Measurements from ENCODE around the gene MUC2.

MUC2 gene

DNA sequence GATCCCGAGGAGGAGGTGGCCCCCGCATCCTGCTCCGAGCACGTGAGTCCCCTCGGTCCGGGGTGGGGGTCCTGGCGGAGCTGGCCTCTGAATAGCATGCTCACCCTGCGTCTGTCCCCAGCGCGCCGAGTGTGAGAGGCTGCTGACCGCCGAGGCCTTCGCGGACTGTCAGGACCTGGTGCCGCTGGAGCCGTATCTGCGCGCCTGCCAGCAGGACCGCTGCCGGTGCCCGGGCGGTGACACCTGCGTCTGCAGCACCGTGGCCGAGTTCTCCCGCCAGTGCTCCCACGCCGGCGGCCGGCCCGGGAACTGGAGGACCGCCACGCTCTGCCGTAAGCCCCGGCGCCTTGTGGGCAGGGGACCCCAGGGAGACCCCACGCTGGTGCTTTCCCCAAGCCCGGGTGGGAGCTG is 3.5 kb downstream of the MUC2 start:
- no peak overlapping the region for H3K4me3 ChIP-seq (ENCODE audit: low read length, poor library complexity, severe bottlenecking)
- H3K27me3 ChIP-seq (ENCODE audit: insufficient read depth, low read length, poor library complexity, severe bottlenecking) = no peaks in the 10 kb centered on the region
- H3K4me2 ChIP-seq (ENCODE audit: low read depth, low read length, poor library complexity, severe bottlenecking) = no peak overlapping the region
- H3K9me3 ChIP-seq (ENCODE audit: insufficient read depth, low read depth, low read length) = no peaks in the 10 kb centered on the region; the same call in 1 of the 2 replicates
- H3F3A ChIP-seq (ENCODE audit: low read depth) = no peaks in the 10 kb centered on the region
- TF ChIP-seq, protein P1, sequence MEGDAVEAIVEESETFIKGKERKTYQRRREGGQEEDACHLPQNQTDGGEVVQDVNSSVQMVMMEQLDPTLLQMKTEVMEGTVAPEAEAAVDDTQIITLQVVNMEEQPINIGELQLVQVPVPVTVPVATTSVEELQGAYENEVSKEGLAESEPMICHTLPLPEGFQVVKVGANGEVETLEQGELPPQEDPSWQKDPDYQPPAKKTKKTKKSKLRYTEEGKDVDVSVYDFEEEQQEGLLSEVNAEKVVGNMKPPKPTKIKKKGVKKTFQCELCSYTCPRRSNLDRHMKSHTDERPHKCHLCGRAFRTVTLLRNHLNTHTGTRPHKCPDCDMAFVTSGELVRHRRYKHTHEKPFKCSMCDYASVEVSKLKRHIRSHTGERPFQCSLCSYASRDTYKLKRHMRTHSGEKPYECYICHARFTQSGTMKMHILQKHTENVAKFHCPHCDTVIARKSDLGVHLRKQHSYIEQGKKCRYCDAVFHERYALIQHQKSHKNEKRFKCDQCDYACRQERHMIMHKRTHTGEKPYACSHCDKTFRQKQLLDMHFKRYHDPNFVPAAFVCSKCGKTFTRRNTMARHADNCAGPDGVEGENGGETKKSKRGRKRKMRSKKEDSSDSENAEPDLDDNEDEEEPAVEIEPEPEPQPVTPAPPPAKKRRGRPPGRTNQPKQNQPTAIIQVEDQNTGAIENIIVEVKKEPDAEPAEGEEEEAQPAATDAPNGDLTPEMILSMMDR (conservative IDR thresholded peaks at IDR 0.05; ENCODE audit: low read length) = no peak
- no peak for TF ChIP-seq EZH2phosphoT487 (IDR thresholded peaks at IDR 0.05; ENCODE audit: borderline replicate concordance)
- H2AFZ ChIP-seq (ENCODE audit: low read length) = no peak overlapping the region
- no peaks in the 10 kb centered on the region for H3K4me1 ChIP-seq (ENCODE audit: insufficient read depth, low read length, poor library complexity, severe bottlenecking)
- no peaks in the 10 kb centered on the region for H4K20me1 ChIP-seq (ENCODE audit: insufficient read depth, low read length, poor library complexity, severe bottlenecking)
- no peaks in the 10 kb centered on the region for H3K79me2 ChIP-seq (ENCODE audit: insufficient read depth, low read length)
- no peak overlapping the region for H3K9ac ChIP-seq (ENCODE audit: low read depth, low read length, poor library complexity, severe bottlenecking)
- no peaks in the 10 kb centered on the region for H3K36me3 ChIP-seq (ENCODE audit: insufficient read depth, low read length)
- H3K9me2 ChIP-seq (replicated peaks; ENCODE audit: low read depth, low read length) = no peaks in the 10 kb centered on the region

DNA sequence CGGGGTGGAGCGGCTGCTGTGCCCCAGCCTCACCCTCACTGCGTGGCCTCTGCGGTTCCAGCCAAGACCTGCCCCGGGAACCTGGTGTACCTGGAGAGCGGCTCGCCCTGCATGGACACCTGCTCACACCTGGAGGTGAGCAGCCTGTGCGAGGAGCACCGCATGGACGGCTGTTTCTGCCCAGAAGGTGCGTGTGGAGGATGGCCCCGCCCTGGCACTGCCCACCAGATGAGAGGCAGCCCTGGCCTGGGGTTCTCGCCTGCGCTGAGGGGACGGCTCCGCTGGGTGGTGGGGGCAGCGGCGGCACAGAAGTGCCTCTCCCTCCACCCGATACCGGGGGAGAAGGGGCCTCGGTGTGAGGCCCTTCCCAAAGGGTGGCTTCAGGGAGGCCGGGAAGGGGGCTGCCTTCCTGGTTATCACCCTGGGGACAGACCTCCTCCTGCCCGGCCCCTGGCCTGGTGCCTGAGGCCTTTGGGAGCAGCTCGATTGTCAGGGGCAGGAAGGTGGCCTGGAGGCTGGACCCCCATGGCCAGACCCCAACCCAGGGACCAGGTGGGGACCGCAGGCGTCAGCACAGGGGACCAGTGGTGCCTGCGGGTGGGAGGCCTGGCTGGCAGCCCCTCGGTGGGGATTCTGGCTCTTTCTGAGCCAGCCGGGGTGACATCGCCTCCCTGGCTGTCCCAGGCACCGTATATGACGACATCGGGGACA is 7.1 kb downstream of the MUC2 start:
- Histone ChIP-seq H3K27me3 (ENCODE audit: insufficient read depth, low read length, poor library complexity, severe bottlenecking) (no peaks in the 10 kb centered on the region), H3K4me2 (ENCODE audit: low read depth, low read length, poor library complexity, severe bottlenecking) (no peak overlapping the region), H3F3A (ENCODE audit: low read depth) (no peaks in the 10 kb centered on the region), H3K4me1 (ENCODE audit: insufficient read depth, low read length, poor library complexity, severe bottlenecking) (no peaks in the 10 kb centered on the region), H3K36me3 (ENCODE audit: insufficient read depth, low read length) (no peaks in the 10 kb centered on the region), H3K79me2 (ENCODE audit: insufficient read depth, low read length) (no peaks in the 10 kb centered on the region), H3K9me2 (replicated peaks; ENCODE audit: low read depth, low read length) (no peaks in the 10 kb centered on the region), H4K20me1 (ENCODE audit: insufficient read depth, low read length, poor library complexity, severe bottlenecking) (no peaks in the 10 kb centered on the region), H3K4me3 (ENCODE audit: low read length, poor library complexity, severe bottlenecking) (no peak overlapping the region), H3K9me3 (ENCODE audit: insufficient read depth, low read depth, low read length) (no peaks in the 10 kb centered on the region), H3K9ac (ENCODE audit: low read depth, low read length, poor library complexity, severe bottlenecking) (no peak overlapping the region), H2AFZ (ENCODE audit: low read length) (no peak overlapping the region)
- no peak for TF ChIP-seq EZH2phosphoT487 (IDR thresholded peaks at IDR 0.05; ENCODE audit: borderline replicate concordance)
- TF ChIP-seq, protein P1 (conservative IDR thresholded peaks at IDR 0.05; ENCODE audit: low read length) = no peak

DNA sequence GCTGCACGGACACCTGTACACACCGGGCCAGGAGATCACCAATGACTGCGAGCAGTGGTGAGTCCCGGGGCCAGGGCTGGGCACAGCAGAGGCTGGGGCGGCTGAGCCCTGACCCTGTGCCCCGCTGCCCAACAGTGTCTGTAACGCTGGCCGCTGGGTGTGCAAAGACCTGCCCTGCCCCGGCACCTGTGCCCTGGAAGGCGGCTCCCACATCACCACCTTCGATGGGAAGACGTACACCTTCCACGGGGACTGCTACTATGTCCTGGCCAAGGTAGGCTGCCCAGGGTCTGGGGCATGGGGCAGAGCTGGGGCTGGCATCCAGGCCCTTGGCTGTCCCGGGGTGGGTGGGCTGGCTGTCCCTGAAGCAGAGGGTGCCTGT is 7.7 kb downstream of the MUC2 start:
- Histone ChIP-seq H3K79me2 (ENCODE audit: insufficient read depth, low read length) (no peaks in the 10 kb centered on the region), H3F3A (ENCODE audit: low read depth) (no peaks in the 10 kb centered on the region), H4K20me1 (ENCODE audit: insufficient read depth, low read length, poor library complexity, severe bottlenecking) (no peaks in the 10 kb centered on the region), H3K4me1 (ENCODE audit: insufficient read depth, low read length, poor library complexity, severe bottlenecking) (no peaks in the 10 kb centered on the region), H3K27me3 (ENCODE audit: insufficient read depth, low read length, poor library complexity, severe bottlenecking) (no peaks in the 10 kb centered on the region), H3K4me3 (ENCODE audit: low read length, poor library complexity, severe bottlenecking) (no peak overlapping the region), H3K9me2 (replicated peaks; ENCODE audit: low read depth, low read length) (no peaks in the 10 kb centered on the region), H2AFZ (ENCODE audit: low read length) (no peak overlapping the region), H3K9ac (ENCODE audit: low read depth, low read length, poor library complexity, severe bottlenecking) (no peak overlapping the region), H3K9me3 (ENCODE audit: insufficient read depth, low read depth, low read length) (no peaks in the 10 kb centered on the region), H3K4me2 (ENCODE audit: low read depth, low read length, poor library complexity, severe bottlenecking) (no peak overlapping the region), H3K36me3 (ENCODE audit: insufficient read depth, low read length) (no peaks in the 10 kb centered on the region)
- TF ChIP-seq, protein P1 (conservative IDR thresholded peaks at IDR 0.05; ENCODE audit: low read length) = no peak
- no peak for TF ChIP-seq EZH2phosphoT487 (IDR thresholded peaks at IDR 0.05; ENCODE audit: borderline replicate concordance)
